ENCODE results near the gene MED13L. TPM values are rescaled to one million over a fixed set of nuclear protein-coding genes. Genes with fewer than 3 reads are reported as not detected.

Gene MED13L
- total RNA-seq, 1 donor from 2014 or later = 89.0 TPM

DNA sequence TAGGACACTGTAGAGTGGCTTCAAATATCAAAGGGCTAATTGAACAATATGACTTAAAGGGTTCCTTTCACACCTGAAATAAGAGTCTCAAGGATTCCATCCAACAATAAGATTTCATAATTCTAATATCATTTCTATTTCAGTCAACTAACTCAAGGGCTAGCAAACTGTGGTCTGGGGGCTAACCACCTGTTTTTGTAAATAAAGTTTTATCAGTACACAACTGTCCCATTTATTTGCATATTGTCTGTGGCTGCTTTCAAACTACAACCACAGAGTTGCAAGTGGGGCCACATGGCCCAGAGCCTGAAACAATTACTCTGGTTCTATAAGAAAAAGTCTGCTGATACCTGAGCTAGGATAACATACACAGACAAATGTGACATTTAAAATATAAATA is 29.1 kb downstream of the MED13L start:
- H3K4me3 Mint-ChIP-seq = no peak overlapping the region
- TF ChIP-seq, protein P1, sequence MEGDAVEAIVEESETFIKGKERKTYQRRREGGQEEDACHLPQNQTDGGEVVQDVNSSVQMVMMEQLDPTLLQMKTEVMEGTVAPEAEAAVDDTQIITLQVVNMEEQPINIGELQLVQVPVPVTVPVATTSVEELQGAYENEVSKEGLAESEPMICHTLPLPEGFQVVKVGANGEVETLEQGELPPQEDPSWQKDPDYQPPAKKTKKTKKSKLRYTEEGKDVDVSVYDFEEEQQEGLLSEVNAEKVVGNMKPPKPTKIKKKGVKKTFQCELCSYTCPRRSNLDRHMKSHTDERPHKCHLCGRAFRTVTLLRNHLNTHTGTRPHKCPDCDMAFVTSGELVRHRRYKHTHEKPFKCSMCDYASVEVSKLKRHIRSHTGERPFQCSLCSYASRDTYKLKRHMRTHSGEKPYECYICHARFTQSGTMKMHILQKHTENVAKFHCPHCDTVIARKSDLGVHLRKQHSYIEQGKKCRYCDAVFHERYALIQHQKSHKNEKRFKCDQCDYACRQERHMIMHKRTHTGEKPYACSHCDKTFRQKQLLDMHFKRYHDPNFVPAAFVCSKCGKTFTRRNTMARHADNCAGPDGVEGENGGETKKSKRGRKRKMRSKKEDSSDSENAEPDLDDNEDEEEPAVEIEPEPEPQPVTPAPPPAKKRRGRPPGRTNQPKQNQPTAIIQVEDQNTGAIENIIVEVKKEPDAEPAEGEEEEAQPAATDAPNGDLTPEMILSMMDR (conservative IDR thresholded peaks at IDR 0.05) = no peak
- H3K27me3 Mint-ChIP-seq (ENCODE audit: low read depth) = no peaks in the 10 kb centered on the region
- peaks cover 15% of the 10 kb centered on the region for H3K9me3 Mint-ChIP-seq
- no peak overlapping the region for H3K27ac Mint-ChIP-seq (ENCODE audit: unreplicated experiment)
- peaks cover 31% of the 10 kb centered on the region for H3K36me3 Mint-ChIP-seq (ENCODE audit: low read depth)
- H3K4me1 Mint-ChIP-seq = peaks cover 41% of the 10 kb centered on the region
- no peak for DNase-seq (ENCODE audit: low read depth, low spot score)

DNA sequence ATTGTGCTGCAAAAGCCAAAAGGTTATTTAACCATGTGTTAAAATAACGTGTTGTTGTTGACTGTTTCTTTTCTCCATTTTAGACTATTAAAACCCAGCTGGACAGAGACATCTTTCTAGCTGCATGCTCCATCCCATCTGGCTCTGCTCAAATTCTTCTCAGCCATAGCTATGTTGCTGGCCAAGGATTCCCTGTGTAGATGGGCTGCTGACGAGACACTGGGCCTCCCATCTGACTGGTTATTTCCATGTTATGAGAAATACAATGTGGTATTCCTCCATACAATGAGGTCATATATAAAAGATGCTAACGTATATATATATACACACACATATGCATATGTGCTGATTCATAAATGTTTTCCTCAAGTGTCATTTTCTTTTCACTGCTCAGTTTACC is 30.1 kb downstream of the MED13L start:
- Mint-ChIP-seq H3K4me3 (no peak overlapping the region), H3K9me3 (peaks cover 12% of the 10 kb centered on the region), H3K4me1 (peaks cover 41% of the 10 kb centered on the region), H3K36me3 (ENCODE audit: low read depth) (peaks cover 25% of the 10 kb centered on the region), H3K27me3 (ENCODE audit: low read depth) (no peaks in the 10 kb centered on the region), H3K27ac (ENCODE audit: unreplicated experiment) (no peak overlapping the region)
- TF ChIP-seq, protein P1 (conservative IDR thresholded peaks at IDR 0.05) = no peak
- DNase-seq (ENCODE audit: low read depth, low spot score) = no peak

DNA sequence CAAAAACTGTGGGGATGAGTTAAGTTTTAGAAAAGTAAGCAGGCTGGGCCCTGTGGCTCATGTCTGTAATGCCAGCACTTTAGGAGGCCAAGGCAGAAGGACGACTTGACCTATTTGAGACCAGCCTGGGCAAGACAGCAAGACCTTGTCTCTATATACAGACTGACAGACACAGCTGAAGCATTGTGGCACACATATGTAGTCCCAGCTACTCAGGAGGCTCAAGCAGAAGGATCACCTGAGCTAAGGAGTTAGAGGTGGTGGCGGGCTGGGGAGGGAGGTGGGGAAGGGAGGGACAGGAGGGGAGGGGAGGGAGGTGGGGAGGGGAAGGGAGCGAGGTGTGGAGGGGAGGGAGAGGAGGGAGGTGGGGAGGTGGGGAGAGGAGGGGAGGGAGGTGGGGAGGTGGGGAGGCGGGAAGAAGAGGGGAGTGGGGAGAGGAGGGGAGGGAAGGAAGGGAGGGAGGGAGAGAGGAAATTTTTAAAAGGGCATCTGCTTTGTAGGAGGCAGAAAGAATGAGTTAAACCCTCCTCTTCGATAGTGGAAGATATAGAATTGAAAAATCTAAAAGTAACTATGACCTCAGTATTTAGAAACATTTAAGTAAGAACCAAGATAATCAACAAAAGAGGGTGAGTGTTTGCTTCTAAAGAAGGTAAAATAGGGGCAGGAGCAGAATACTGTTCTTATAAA is 30.9 kb downstream of the MED13L start:
- peaks cover 17% of the 10 kb centered on the region for H3K36me3 Mint-ChIP-seq (ENCODE audit: low read depth)
- H3K27ac Mint-ChIP-seq (ENCODE audit: unreplicated experiment) = no peak overlapping the region
- peaks cover 6% of the 10 kb centered on the region for H3K9me3 Mint-ChIP-seq
- H3K4me1 Mint-ChIP-seq = peaks cover 41% of the 10 kb centered on the region
- no peak for DNase-seq (ENCODE audit: low read depth, low spot score)
- TF ChIP-seq, protein P1 (conservative IDR thresholded peaks at IDR 0.05) = no peak
- no peak overlapping the region for H3K4me3 Mint-ChIP-seq
- H3K27me3 Mint-ChIP-seq (ENCODE audit: low read depth) = no peaks in the 10 kb centered on the region

DNA sequence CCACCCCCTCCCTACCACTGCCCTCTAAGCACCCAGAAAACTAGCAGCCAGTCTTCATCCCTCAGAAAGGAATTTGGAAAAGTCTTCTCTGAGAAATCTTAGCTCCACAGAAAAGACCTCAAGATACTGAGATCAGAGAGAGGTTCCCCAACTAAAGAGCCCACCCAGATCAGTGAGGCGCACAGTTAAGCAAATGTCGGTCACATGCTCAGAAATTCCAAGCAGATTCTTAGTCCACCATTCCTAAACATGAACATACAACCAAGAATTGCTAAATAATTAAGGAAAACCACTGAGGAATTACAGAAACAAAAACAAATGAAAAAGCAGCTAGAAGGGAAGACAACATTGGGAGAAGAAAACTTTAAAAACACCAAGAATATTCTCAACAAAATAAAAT is 32.3 kb downstream of the MED13L start:
- DNase-seq (ENCODE audit: low read depth, low spot score) = no peak
- Mint-ChIP-seq H3K27ac (ENCODE audit: unreplicated experiment) (no peak overlapping the region), H3K4me3 (no peak overlapping the region), H3K27me3 (ENCODE audit: low read depth) (no peaks in the 10 kb centered on the region), H3K4me1 (peaks cover 45% of the 10 kb centered on the region), H3K36me3 (ENCODE audit: low read depth) (peaks cover 12% of the 10 kb centered on the region), H3K9me3 (peaks cover 5% of the 10 kb centered on the region)
- TF ChIP-seq, protein P1 (conservative IDR thresholded peaks at IDR 0.05) = no peak

DNA sequence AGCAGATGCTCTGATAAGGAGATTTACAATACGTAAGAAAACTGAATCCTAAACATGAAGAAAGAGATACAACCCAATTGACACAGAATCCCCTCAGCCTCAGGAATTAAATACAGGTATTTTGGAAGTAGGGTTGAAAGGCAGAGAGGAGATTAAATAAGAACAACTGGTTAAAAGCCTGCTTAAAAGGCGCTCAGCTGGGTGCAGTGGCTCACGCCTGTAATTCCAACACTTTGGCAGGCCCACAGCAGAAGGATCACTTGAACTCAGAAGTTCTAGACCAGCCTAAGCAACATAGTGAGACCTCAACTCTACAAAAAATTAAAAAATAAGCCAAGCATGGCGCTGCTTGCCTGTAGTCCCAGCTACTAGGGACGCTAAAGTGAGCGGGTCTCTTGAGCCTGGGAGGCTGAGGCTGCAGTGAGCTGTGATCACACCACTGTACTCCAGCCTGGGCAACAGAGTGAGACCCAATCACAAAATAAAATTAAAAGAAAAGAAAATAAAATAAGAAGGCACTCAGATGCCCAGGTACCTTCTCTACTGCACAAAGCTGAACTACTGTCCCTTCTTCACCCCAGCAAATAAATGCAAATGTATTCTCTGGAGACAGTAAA is 32.9 kb downstream of the MED13L start:
- Mint-ChIP-seq H3K27me3 (ENCODE audit: low read depth) (no peaks in the 10 kb centered on the region), H3K4me1 (peaks cover 47% of the 10 kb centered on the region), H3K4me3 (no peak overlapping the region), H3K9me3 (no peaks in the 10 kb centered on the region), H3K27ac (ENCODE audit: unreplicated experiment) (no peak overlapping the region), H3K36me3 (ENCODE audit: low read depth) (peaks cover 6% of the 10 kb centered on the region)
- TF ChIP-seq, protein P1 (conservative IDR thresholded peaks at IDR 0.05) = no peak
- DNase-seq (ENCODE audit: low read depth, low spot score) = no peak

Data from neural crest cell (in vitro differentiated cells).